Esophagus (tissue), 2 donors: Measurements from ENCODE around the gene TSPAN3. TPM values are rescaled to one million over a fixed set of nuclear protein-coding genes. Genes with fewer than 3 reads are reported as not detected.
A peak's percentile ranks its signal among the peaks of the same experiment; 100 is the strongest.

ENCODE experiments used
- H3K27ac ChIP-seq, 2 donors: one replicate each; pipeline ENCODE4 v1.5.1; 2013; ENCODE audit warnings: low read depth in 2 of 2, mild to moderate bottlenecking in 2 of 2, inconsistent platforms in 1 of 2, low read length in 1 of 2, moderate library complexity in 1 of 2
- H3K27me3 ChIP-seq, 2 donors: one replicate each; pipeline ENCODE4 v1.6.1; 2013; ENCODE audit warnings: low read length in 2 of 2, control low read depth in 1 of 2, mild to moderate bottlenecking in 1 of 2; ENCODE audit not compliant: insufficient read depth in 2 of 2, control insufficient read depth in 1 of 2
- H3K36me3 ChIP-seq, 2 donors: one replicate each; pipeline ENCODE4 v1.6.1; 2013; ENCODE audit warnings: low read length in 1 of 2; ENCODE audit not compliant: control insufficient read depth in 2 of 2, insufficient read depth in 2 of 2
- H3K4me1 ChIP-seq, 2 donors: one replicate each; pipeline ENCODE4 v1.6.1; 2013; ENCODE audit warnings: low read length in 1 of 2; ENCODE audit not compliant: control insufficient read depth in 2 of 2, insufficient read depth in 2 of 2
- H3K4me3 ChIP-seq, 2 donors: one replicate each; pipeline ENCODE4 v1.5.1; 2013; ENCODE audit warnings: low read length in 2 of 2, mild to moderate bottlenecking in 2 of 2, low read depth in 1 of 2, moderate library complexity in 1 of 2
- H3K9me3 ChIP-seq, 2 donors: one replicate each; pipeline ENCODE4 v1.6.1; 2013; ENCODE audit warnings: mild to moderate bottlenecking in 2 of 2, low read depth in 1 of 2, low read length in 1 of 2, moderate library complexity in 1 of 2; ENCODE audit not compliant: control insufficient read depth in 2 of 2, insufficient read depth in 1 of 2
- WGBS, 2 donors: extraction: QIAGEN DNeasy Blood & Tissue Kit; methylation state at CpG; one replicate each; pipeline ENCODE4 v1.1.7; 2013; 5-methylcytosine and 5-hydroxymethylcytosine counted together
- polyA plus RNA-seq, 2 donors: library from polyadenylated mRNA; stranded (reverse); fragments of 200-250 nt; gene quantifications; one replicate each; pipeline ENCODE4 v1.2.3, GENCODE V29; 2013
- donor health status: healthy with polysubstance abuse.
- donor health status: Bipolar disorder and iron deficiency.

Gene TSPAN3
- polyA plus RNA-seq, 2 donors = 56.9 to 65.8 TPM

- no peak overlapping the region for H3K4me3 ChIP-seq
- no peaks in the 10 kb centered on the region for H3K9me3 ChIP-seq
- H3K4me1 ChIP-seq = no peaks in the 10 kb centered on the region
- H3K36me3 ChIP-seq = no peaks in the 10 kb centered on the region
- 69 to 79% methylated on average over 4 of the region's 4 CpGs for WGBS, 2 donors
- no peaks in the 10 kb centered on the region for H3K27me3 ChIP-seq
- peak overlapping the region in 1 of 2 donors; percentile 35 for H3K27ac ChIP-seq
Observed at GRCh38 chr15:77001966-77002365, 68.9 kb downstream of the TSPAN3 start.

GRCh38 chr15:77001351-77001750 lies 69.6 kb downstream of the TSPAN3 start:
- no peaks in the 10 kb centered on the region for H3K9me3 ChIP-seq
- no peak overlapping the region for H3K4me3 ChIP-seq
- WGBS, 2 donors = 78 to 79% methylated on average over 4 of the region's 4 CpGs
- no peaks in the 10 kb centered on the region for H3K4me1 ChIP-seq
- H3K27me3 ChIP-seq = no peaks in the 10 kb centered on the region
- no peak overlapping the region for H3K27ac ChIP-seq
- no peaks in the 10 kb centered on the region for H3K36me3 ChIP-seq

GRCh38 chr15:76999996-77000395 lies 70.9 kb downstream of the TSPAN3 start:
- Histone ChIP-seq H3K4me3 (no peak overlapping the region), H3K9me3 (no peaks in the 10 kb centered on the region), H3K36me3 (no peaks in the 10 kb centered on the region), H3K27me3 (no peaks in the 10 kb centered on the region), H3K4me1 (peaks cover 0 to 3% of the 10 kb centered on the region in 2 donors), H3K27ac (no peak overlapping the region)
- WGBS, 2 donors = 60 to 65% methylated on average over 2 of the region's 2 CpGs

- Histone ChIP-seq H3K9me3 (no peaks in the 10 kb centered on the region), H3K36me3 (no peaks in the 10 kb centered on the region), H3K4me3 (no peak overlapping the region), H3K27ac (no peak overlapping the region), H3K27me3 (no peaks in the 10 kb centered on the region), H3K4me1 (peaks cover 0 to 6% of the 10 kb centered on the region in 2 donors)
- 73 to 80% methylated on average over 8 of the region's 8 CpGs for WGBS, 2 donors
Observed at GRCh38 chr15:76998663-76999285, 72.1 kb downstream of the TSPAN3 start.

GRCh38 chr15:76996526-76997401 lies 74.1 kb downstream of the TSPAN3 start:
- Histone ChIP-seq H3K4me3 (peak overlapping the region; percentile 2 to 13), H3K36me3 (no peaks in the 10 kb centered on the region), H3K9me3 (no peaks in the 10 kb centered on the region), H3K27ac (peak overlapping the region in 1 of 2 donors; percentile 19), H3K4me1 (peaks cover 0 to 6% of the 10 kb centered on the region in 2 donors), H3K27me3 (no peaks in the 10 kb centered on the region)
- 58 to 64% methylated on average over 14 of the region's 14 CpGs for WGBS, 2 donors

GRCh38 chr15:76996076-76996525 lies 74.8 kb downstream of the TSPAN3 start:
- Histone ChIP-seq H3K4me1 (peaks cover 0 to 6% of the 10 kb centered on the region in 2 donors), H3K9me3 (no peaks in the 10 kb centered on the region), H3K4me3 (peak overlapping the region; percentile 2 to 13), H3K36me3 (no peaks in the 10 kb centered on the region), H3K27ac (peak overlapping the region in 1 of 2 donors; percentile 28), H3K27me3 (no peaks in the 10 kb centered on the region)
- WGBS, 2 donors = 47 to 59% methylated on average over 9 of the region's 9 CpGs

GRCh38 chr15:76994971-76995945 lies 75.7 kb downstream of the TSPAN3 start, which contains the start of gene PSTPIP1:
Gene PSTPIP1, plus strand, starts transcription at chr15:76995126. Its CDS starts 448 bp downstream, at chr15:76995574.
- Histone ChIP-seq H3K27ac (peak within 1 kb of the TSS; percentile 48 to 74), H3K9me3 (no peaks in the 10 kb centered on the region), H3K27me3 (no peaks in the 10 kb centered on the region), H3K4me3 (peak within 1 kb of the TSS; percentile 2 to 48), H3K4me1 (peaks cover 0 to 6% of the 10 kb centered on the region in 2 donors), H3K36me3 (no peaks in the 10 kb centered on the region)
- 33 to 54% methylated on average over 26 to 28 of the region's 28 CpGs for WGBS, 2 donors

GRCh38 chr15:76994496-76994895 lies 76.4 kb downstream of the TSPAN3 start:
- no peaks in the 10 kb centered on the region for H3K9me3 ChIP-seq
- 81 to 96% methylated on average over 6 of the region's 6 CpGs for WGBS, 2 donors
- peak overlapping the region; percentile 16 to 41 for H3K27ac ChIP-seq
- H3K4me1 ChIP-seq = peaks cover 0 to 6% of the 10 kb centered on the region in 2 donors
- no peaks in the 10 kb centered on the region for H3K27me3 ChIP-seq
- H3K4me3 ChIP-seq = no peak overlapping the region
- no peaks in the 10 kb centered on the region for H3K36me3 ChIP-seq

- Histone ChIP-seq H3K9me3 (no peaks in the 10 kb centered on the region), H3K4me1 (peaks cover 0 to 6% of the 10 kb centered on the region in 2 donors), H3K4me3 (no peak overlapping the region), H3K27me3 (no peaks in the 10 kb centered on the region), H3K36me3 (no peaks in the 10 kb centered on the region), H3K27ac (no peak overlapping the region)
- WGBS, 2 donors = 63 to 67% methylated on average over 8 of the region's 8 CpGs
Observed at GRCh38 chr15:76994001-76994400, 76.9 kb downstream of the TSPAN3 start.
